Thyroid gland (tissue), 4 donors: ENCODE data around the gene CSTPP1.

Experiments
- CTCF ChIP-seq, 6 experiments: fragments of 200-600 bp in 3 of 6; fragments of 450-650 bp in 3 of 6; sonication (generic) in 3 of 6; IDR thresholded peaks; one replicate each; pipeline ENCODE4 v1.5.1; 2016 to 2019; ENCODE audit warnings: antibody characterized with exemption in 6 of 6, mild to moderate bottlenecking in 2 of 6, inconsistent platforms in 1 of 6, moderate library complexity in 1 of 6
- POLR2A ChIP-seq, 2 donors: fragments of 450-650 bp; IDR thresholded peaks; one replicate each; pipeline ENCODE4 v1.6.1; 2017; ENCODE audit warnings: antibody characterized with exemption in 2 of 2, mild to moderate bottlenecking in 2 of 2, moderate library complexity in 1 of 2

- no peak for TF ChIP-seq CTCF (IDR thresholded peaks at IDR 0.05)
- no peak for TF ChIP-seq POLR2A (IDR thresholded peaks at IDR 0.05)
Observed at GRCh38 chr11:46899501-46900025, 37.0 kb upstream of the CSTPP1 start.
